ACC112 (cell line): ENCODE results near the gene OSBPL8.

Experiments used
- H2AFZ ChIP-seq: fragments of 200-600 bp; sonication (generic); one replicate; pipeline ENCODE4 v1.6.0; 2017; ENCODE audit warnings: antibody characterized with exemption, low read length; ENCODE audit not compliant: unreplicated experiment
- H3K27ac ChIP-seq: fragments of 200-600 bp; sonication (generic); 2 replicates; pipeline ENCODE4 v1.5.1; 2014; ENCODE audit warnings: low read depth, mild to moderate bottlenecking, antibody characterized with exemption, low read length, moderate library complexity
- H3K27me3 ChIP-seq: fragments of 200-600 bp; sonication (generic); 2 replicates; pipeline ENCODE4 v1.6.1; 2014; ENCODE audit warnings: mild to moderate bottlenecking, antibody characterized with exemption, low read length, moderate library complexity, mixed read lengths; ENCODE audit not compliant: insufficient read depth
- H3K36me3 ChIP-seq: fragments of 200-600 bp; sonication (generic); 2 replicates; pipeline ENCODE4 v1.6.1; 2016; ENCODE audit warnings: mild to moderate bottlenecking, antibody characterized with exemption, low read length, moderate library complexity, mixed read lengths; ENCODE audit not compliant: insufficient read depth
- H3K4me1 ChIP-seq: fragments of 200-600 bp; sonication (generic); one replicate; pipeline ENCODE4 v1.6.1; 2016; ENCODE audit warnings: low read length, mixed read lengths; ENCODE audit not compliant: insufficient read depth, unreplicated experiment, control insufficient read depth
- H3K4me3 ChIP-seq: fragments of 200-600 bp; sonication (generic); 2 replicates; pipeline ENCODE4 v1.5.1; 2014; ENCODE audit warnings: mild to moderate bottlenecking, low read depth, low read length
- H3K79me2 ChIP-seq: fragments of 200-600 bp; sonication (generic); one replicate; pipeline ENCODE4 v1.6.0; 2016; ENCODE audit warnings: low read length; ENCODE audit not compliant: control insufficient read depth, unreplicated experiment, insufficient read depth

Gene OSBPL8

DNA sequence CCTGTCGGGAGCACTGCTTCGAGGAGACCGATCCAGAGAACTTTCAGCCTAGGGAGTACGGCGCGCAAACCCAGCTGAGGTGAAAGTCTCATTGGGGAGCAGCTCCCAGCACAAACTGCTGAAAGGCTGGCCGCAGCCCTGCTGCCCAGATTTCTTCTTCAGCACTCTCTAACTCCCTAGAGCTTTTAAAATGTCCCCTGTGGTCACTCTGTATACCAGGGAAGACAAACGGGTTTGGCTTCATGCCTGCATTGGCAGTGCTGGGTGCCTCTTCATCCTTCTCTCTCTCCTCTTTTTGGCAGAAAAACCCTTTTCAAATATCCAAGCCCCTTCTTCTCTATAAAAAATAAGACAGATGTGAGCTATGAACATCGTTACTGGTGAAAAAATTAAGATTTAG, 246.3 kb downstream of the OSBPL8 start:
- H3K4me3 ChIP-seq, result no peak overlapping the region
- H3K27ac ChIP-seq, result no peak overlapping the region
- H3K27me3 ChIP-seq, result no peaks in the 10 kb centered on the region
- no peaks in the 10 kb centered on the region for H3K79me2 ChIP-seq
- peaks cover 21% of the 10 kb centered on the region for H3K4me1 ChIP-seq
- H3K36me3 ChIP-seq, result no peaks in the 10 kb centered on the region
- no peak overlapping the region for H2AFZ ChIP-seq

DNA sequence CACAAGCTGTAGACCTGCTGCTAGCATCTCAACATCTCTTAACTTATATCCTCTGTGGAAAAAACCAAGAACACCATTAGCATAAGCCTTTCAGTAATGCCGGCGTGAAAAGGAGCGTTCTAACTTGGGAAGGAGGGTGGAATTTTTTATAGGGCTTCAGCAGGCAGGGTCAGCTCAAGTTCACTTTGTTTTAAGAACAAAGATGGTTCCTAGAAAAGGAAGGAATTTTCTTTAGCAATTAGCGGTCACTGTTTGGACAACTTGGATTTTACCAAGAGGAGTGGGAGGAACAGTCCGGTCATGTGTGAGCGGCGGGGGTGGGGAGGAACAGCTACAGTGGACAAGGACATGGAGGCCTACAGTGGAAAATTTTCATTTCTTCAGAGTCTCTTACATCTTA, 247.3 kb downstream of the OSBPL8 start:
- peak overlapping the region; percentile 23; the same call in 1 of the 2 replicates for H3K27ac ChIP-seq
- H3K27me3 ChIP-seq, result no peaks in the 10 kb centered on the region
- no peaks in the 10 kb centered on the region for H3K36me3 ChIP-seq
- no peak overlapping the region for H3K4me3 ChIP-seq
- H3K4me1 ChIP-seq, result peaks cover 21% of the 10 kb centered on the region
- H3K79me2 ChIP-seq, result no peaks in the 10 kb centered on the region
- no peak overlapping the region for H2AFZ ChIP-seq

DNA sequence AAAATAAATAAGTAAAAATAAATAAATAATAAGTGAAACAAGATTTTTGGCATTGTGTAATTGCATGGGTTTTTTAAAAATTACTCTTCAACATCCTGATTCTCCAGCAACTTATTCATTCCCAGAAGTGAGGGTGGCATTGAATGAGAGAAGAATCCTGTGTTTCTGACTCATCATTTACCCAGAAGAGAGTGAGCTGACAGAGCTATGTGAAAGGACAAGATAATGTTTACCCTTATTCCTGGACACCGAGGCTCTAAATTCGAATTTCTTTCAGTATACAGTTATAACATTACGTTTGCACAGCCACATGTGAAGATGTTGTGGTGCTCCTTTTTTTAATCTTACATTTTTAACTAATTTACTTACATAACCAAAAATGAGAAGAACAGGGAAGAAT, 247.8 kb downstream of the OSBPL8 start:
- Histone ChIP-seq H3K4me3 (no peak overlapping the region), H3K79me2 (no peaks in the 10 kb centered on the region), H3K27ac (peak overlapping the region; percentile 23; the same call in 1 of the 2 replicates), H2AFZ (no peak overlapping the region), H3K4me1 (peaks cover 21% of the 10 kb centered on the region), H3K36me3 (no peaks in the 10 kb centered on the region), H3K27me3 (no peaks in the 10 kb centered on the region)

DNA sequence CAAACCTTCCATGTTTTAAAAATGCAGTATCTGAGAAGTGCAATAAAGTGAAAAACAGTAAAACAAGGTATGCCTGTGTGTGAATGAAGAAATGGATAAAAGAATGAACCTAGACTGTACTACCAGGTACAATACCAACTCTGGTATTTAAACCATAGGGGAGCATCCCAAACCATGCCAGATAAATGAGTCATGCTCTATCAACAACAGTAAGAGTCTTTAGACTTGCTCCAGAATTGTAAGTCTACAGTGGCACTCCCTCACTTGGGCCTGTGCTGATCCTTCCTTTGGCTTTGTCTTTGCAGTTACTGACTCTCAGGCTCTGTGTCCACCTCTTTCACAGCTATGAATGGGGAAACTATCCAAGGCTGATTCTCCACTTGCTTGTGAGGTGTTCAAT, 249.5 kb downstream of the OSBPL8 start:
- H3K36me3 ChIP-seq, result no peaks in the 10 kb centered on the region
- no peak overlapping the region for H3K4me3 ChIP-seq
- H2AFZ ChIP-seq, result no peak overlapping the region
- peaks cover 21% of the 10 kb centered on the region for H3K4me1 ChIP-seq
- no peaks in the 10 kb centered on the region for H3K79me2 ChIP-seq
- no peak overlapping the region for H3K27ac ChIP-seq
- no peaks in the 10 kb centered on the region for H3K27me3 ChIP-seq

DNA sequence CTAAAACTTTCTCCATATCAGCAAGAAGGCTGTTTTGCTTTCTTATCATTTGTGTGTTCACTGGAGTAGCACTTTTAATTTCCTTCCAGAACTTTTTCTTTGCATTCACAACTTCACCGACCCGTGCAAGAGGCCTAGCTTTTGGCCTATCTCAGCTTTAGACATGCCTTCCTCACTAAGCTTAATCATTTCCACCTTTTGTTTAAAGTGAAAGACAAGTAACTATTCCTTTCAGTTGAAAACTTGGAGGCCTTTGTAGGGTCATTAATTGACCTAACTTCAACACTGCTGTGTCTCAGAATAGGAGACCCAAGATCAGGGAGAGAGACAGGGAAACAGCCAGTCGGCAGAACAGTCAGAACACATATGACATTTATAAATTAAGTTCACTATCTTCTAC, 250.7 kb downstream of the OSBPL8 start:
- no peak overlapping the region for H2AFZ ChIP-seq
- H3K4me3 ChIP-seq, result no peak overlapping the region
- H3K27me3 ChIP-seq, result no peaks in the 10 kb centered on the region
- no peaks in the 10 kb centered on the region for H3K79me2 ChIP-seq
- peaks cover 5% of the 10 kb centered on the region; the same call in 1 of the 2 replicates for H3K36me3 ChIP-seq
- peaks cover 21% of the 10 kb centered on the region for H3K4me1 ChIP-seq
- no peak overlapping the region for H3K27ac ChIP-seq

DNA sequence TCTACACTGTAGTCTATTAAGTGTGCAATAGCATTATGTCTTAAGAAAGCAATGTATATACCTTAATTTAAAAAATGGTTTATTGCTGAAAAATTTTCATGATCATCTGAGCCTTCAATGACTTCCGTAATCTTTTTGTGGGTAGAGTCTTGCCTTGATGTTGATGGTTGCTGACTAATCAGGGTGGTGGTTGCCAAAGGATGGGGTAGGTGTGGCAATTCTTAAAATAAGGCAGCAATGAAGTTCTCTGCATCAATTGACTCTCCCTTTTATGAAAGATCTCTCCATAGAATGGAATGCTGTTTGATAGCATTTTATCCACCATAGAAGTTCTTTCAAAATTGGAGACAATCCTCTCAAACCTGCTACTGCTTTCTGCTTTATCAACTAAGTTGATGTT, 252.5 kb downstream of the OSBPL8 start:
- no peaks in the 10 kb centered on the region for H3K27me3 ChIP-seq
- peaks cover 5% of the 10 kb centered on the region; the same call in 1 of the 2 replicates for H3K36me3 ChIP-seq
- no peak overlapping the region for H2AFZ ChIP-seq
- H3K27ac ChIP-seq, result no peak overlapping the region
- peaks cover 16% of the 10 kb centered on the region for H3K4me1 ChIP-seq
- no peak overlapping the region for H3K4me3 ChIP-seq
- H3K79me2 ChIP-seq, result no peaks in the 10 kb centered on the region

DNA sequence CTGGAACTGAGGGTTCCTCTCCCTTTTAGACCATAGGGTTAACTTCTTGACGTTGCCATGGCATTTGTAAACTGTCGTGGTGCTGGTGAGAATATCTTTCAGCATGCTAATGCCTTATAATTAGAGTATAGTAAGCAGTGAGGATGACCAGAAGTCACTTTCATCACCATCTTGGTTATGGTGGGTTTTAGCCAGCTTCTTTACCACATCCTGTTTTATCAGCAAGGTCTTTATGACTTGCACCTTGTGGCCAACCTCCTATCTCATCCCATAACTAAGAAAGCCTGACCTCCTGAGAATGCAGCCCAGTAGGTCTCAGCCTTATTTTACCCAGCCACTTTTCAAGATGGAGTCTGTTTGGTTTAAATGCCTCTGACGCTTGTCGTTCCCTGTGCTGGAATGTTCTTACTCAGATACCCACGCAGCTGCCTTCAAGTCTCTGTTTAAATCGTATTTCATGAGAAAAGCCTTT, 255.5 kb downstream of the OSBPL8 start:
- Histone ChIP-seq H3K36me3 (peaks cover 5% of the 10 kb centered on the region; the same call in 1 of the 2 replicates), H3K27ac (no peak overlapping the region), H2AFZ (no peak overlapping the region), H3K79me2 (no peaks in the 10 kb centered on the region), H3K4me1 (no peaks in the 10 kb centered on the region), H3K27me3 (no peaks in the 10 kb centered on the region), H3K4me3 (no peak overlapping the region)

DNA sequence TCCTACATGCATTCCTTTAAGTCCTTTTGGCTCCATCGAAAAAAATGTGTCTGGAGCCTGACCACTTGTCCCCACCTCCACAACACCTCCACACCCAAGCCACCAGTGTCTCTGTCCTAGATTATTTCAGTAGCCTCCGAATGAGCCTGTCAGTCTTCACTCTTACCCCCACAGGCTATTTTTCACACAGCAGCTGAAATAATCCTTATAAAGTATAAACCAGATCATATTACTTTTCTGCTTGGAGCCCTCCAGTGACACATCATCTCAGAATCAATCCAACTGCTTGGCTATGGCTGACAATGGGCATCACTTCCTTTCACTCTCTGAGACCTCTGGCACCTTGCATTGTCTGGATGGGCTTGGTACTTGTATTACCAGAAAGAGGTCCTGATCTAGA, 256.2 kb downstream of the OSBPL8 start:
- Histone ChIP-seq H3K36me3 (peaks cover 5% of the 10 kb centered on the region; the same call in 1 of the 2 replicates), H3K4me1 (no peaks in the 10 kb centered on the region), H3K27me3 (no peaks in the 10 kb centered on the region), H3K27ac (no peak overlapping the region), H3K79me2 (no peaks in the 10 kb centered on the region), H3K4me3 (no peak overlapping the region), H2AFZ (no peak overlapping the region)
